Keratinocyte (primary cell): ENCODE results near the gene HS1BP3. TPM values are rescaled to one million over a fixed set of nuclear protein-coding genes. Genes with fewer than 3 reads are reported as not detected.

Experiments
- DNase-seq: peaks from one replicate; pipeline ENCODE4 v3.0.0-alpha.2; 2011; ENCODE audit warnings: low read depth, missing footprints, low spot score
- FAIRE-seq: peaks from 2 replicates; lab custom pipeline; 2011; peaks lifted over from hg19 to GRCh38; lab: Jason Lieb, UNC
- H2AFZ ChIP-seq: 2 replicates; pipeline ENCODE4 v1.6.0; 2012; ENCODE audit warnings: low read length, control low read depth, inconsistent platforms; ENCODE audit not compliant: control insufficient read depth
- H3K27ac ChIP-seq: 2 replicates; pipeline ENCODE4 v1.5.1; 2011; ENCODE audit warnings: low read length; ENCODE audit not compliant: control insufficient read depth, insufficient read depth
- H3K27me3 ChIP-seq: 3 replicates; pipeline ENCODE4 v1.6.0; 2011; ENCODE audit warnings: low read length; ENCODE audit not compliant: control insufficient read depth, insufficient read depth; ENCODE audit errors: extremely low read depth
- H3K36me3 ChIP-seq, 2 experiments: 2 replicates in 1 of 2; 3 replicates in 1 of 2; pipeline ENCODE4 v1.5.1; 2011; ENCODE audit warnings: low read length in 2 of 2, mild to moderate bottlenecking in 1 of 2; ENCODE audit not compliant: control insufficient read depth in 2 of 2, insufficient read depth in 2 of 2; ENCODE audit errors: extremely low read depth in 1 of 2
- H3K4me1 ChIP-seq: 3 replicates; pipeline ENCODE4 v1.5.1; 2011; ENCODE audit warnings: low read length; ENCODE audit not compliant: control insufficient read depth, insufficient read depth; ENCODE audit errors: extremely low read depth
- H3K4me2 ChIP-seq: 3 replicates; pipeline ENCODE4 v1.6.0; 2011; ENCODE audit warnings: low read depth, low read length; ENCODE audit not compliant: control insufficient read depth, insufficient read depth; ENCODE audit errors: extremely low read depth
- H3K4me3 ChIP-seq, 3 experiments: fragments of 200-600 bp in 1 of 3; sonication (generic) in 1 of 3; 2 replicates in 2 of 3; 3 replicates in 1 of 3; pipeline ENCODE4 v1.5.1; 2011 to 2016; ENCODE audit warnings: low read length in 3 of 3, mild to moderate bottlenecking in 3 of 3, control low read depth in 2 of 3, inconsistent platforms in 1 of 3, low read depth in 1 of 3, mixed read lengths in 1 of 3, mixed run types in 1 of 3, moderate library complexity in 1 of 3; ENCODE audit not compliant: control insufficient read depth in 2 of 3, insufficient read depth in 2 of 3; ENCODE audit errors: extremely low read depth in 1 of 3
- H3K79me2 ChIP-seq: 2 replicates; pipeline ENCODE4 v1.6.0; 2012; ENCODE audit warnings: low read length; ENCODE audit not compliant: control insufficient read depth, insufficient read depth
- H3K9ac ChIP-seq: 3 replicates; pipeline ENCODE4 v1.6.0; 2011; ENCODE audit warnings: low read length; ENCODE audit not compliant: control insufficient read depth, insufficient read depth; ENCODE audit errors: extremely low read depth
- H3K9me1 ChIP-seq: 3 replicates; pipeline ENCODE4 v1.6.0; 2011; ENCODE audit warnings: low read length; ENCODE audit not compliant: control insufficient read depth, insufficient read depth; ENCODE audit errors: extremely low read depth
- H3K9me3 ChIP-seq: 2 replicates; pipeline ENCODE4 v1.5.1; 2012; ENCODE audit warnings: low read depth, low read length; ENCODE audit not compliant: control insufficient read depth
- H4K20me1 ChIP-seq: 3 replicates; pipeline ENCODE4 v1.6.0; 2011; ENCODE audit warnings: low read length; ENCODE audit not compliant: control insufficient read depth, insufficient read depth; ENCODE audit errors: extremely low read depth
- CTCF ChIP-seq, 3 experiments: IDR thresholded peaks in 1 of 3; conservative IDR thresholded peaks in 1 of 3; optimal IDR thresholded peaks in 1 of 3; 2 replicates in 2 of 3; 3 replicates in 1 of 3; pipeline versions ENCODE3 to v1.5.1; 2011; ENCODE audit warnings: low read length in 3 of 3, mild to moderate bottlenecking in 3 of 3, moderate library complexity in 2 of 3, control low read depth in 1 of 3, inconsistent platforms in 1 of 3; ENCODE audit not compliant: insufficient read depth in 2 of 3; ENCODE audit errors: extremely low read depth in 1 of 3
- EZH2 ChIP-seq: IDR thresholded peaks from one replicate; pipeline ENCODE4 v1.6.1; 2012; ENCODE audit warnings: inconsistent platforms, mild to moderate bottlenecking, low read length, moderate library complexity
- dilution Hi-C: fragments of 300-500 bp; cut with MboI; formaldehyde crosslinking; loops from one replicate; pipeline ENCODE4 v1.7.0; 2020; ENCODE audit warnings: low sequenced_read_pairs; ENCODE audit not compliant: extremely low pct_ligation_motif_present
- polyA plus RNA-seq, 5 experiments: library from polyadenylated mRNA; depleted of rRNA in 3 of 5; stranded (reverse) in 3 of 5; stranded (forward) in 1 of 5; unstranded in 1 of 5; fragments of >200 nt; gene quantifications; 1 replicate in 1 of 5; 2 replicates in 3 of 5; 3 replicates in 1 of 5; pipeline versions ENCODE4 v1.2.1 to v1.2.3, GENCODE V29; 2011 to 2012; ENCODE audit warnings: missing spikeins in 2 of 5, low read depth in 1 of 5, low replicate concordance in 1 of 5

Gene HS1BP3
- polyA plus RNA-seq, 1 donor (not counting 4 experiments of a cell fraction or from before 2014, with no cell fraction given), result 18.5 TPM

GRCh38 chr2:20674309-20674965 lies 23.5 kb upstream of the HS1BP3 start:
- H3K9ac ChIP-seq, result no peak overlapping the region
- dilution Hi-C loops, result no loop called here
- no peak overlapping the region for H3K4me3 ChIP-seq
- TF ChIP-seq CTCF (optimal IDR thresholded peaks at IDR 0.05 in 1 of 3, IDR thresholded peaks at IDR 0.05 in 1 of 3, conservative IDR thresholded peaks at IDR 0.05 in 1 of 3; ENCODE audit: extremely low read depth in 1 of 3, insufficient read depth in 2 of 3, low read length in 3 of 3) (no peak), EZH2 (no peak)
- no peaks in the 10 kb centered on the region for H3K4me1 ChIP-seq
- no peaks in the 10 kb centered on the region for H3K79me2 ChIP-seq
- no peak overlapping the region for H3K27ac ChIP-seq
- DNase-seq (no peak), FAIRE-seq (no peak)
- no peaks in the 10 kb centered on the region for H3K9me1 ChIP-seq
- H3K4me2 ChIP-seq, result no peak overlapping the region
- no peaks in the 10 kb centered on the region for H4K20me1 ChIP-seq
- peaks cover 47% of the 10 kb centered on the region for H3K27me3 ChIP-seq
- H2AFZ ChIP-seq, result no peak overlapping the region
- H3K36me3 ChIP-seq, result no peaks in the 10 kb centered on the region
- no peaks in the 10 kb centered on the region for H3K9me3 ChIP-seq

- no peaks in the 10 kb centered on the region for H3K79me2 ChIP-seq
- no peak overlapping the region for H3K27ac ChIP-seq
- H2AFZ ChIP-seq, result no peak overlapping the region
- no peak for FAIRE-seq
- dilution Hi-C loops, result no loop called here
- H3K36me3 ChIP-seq, result no peaks in the 10 kb centered on the region
- no peak overlapping the region for H3K4me2 ChIP-seq
- no peaks in the 10 kb centered on the region for H4K20me1 ChIP-seq
- TF ChIP-seq EZH2, result no peak
- peaks cover 53% of the 10 kb centered on the region for H3K27me3 ChIP-seq
- no peaks in the 10 kb centered on the region for H3K9me3 ChIP-seq
- no peak overlapping the region for H3K4me3 ChIP-seq
- no peak for DNase-seq
- no peak overlapping the region for H3K9ac ChIP-seq
- H3K4me1 ChIP-seq, result no peaks in the 10 kb centered on the region
- H3K9me1 ChIP-seq, result no peaks in the 10 kb centered on the region
These were observed 22.9 kb upstream of the HS1BP3 start for GRCh38 chr2:20673686-20674308.
